Mammary epithelial cell (primary cell): Measurements from ENCODE around the gene KSR2.

Source experiments
- EZH2 ChIP-seq: IDR thresholded peaks from 2 replicates; pipeline ENCODE4 v1.6.1; 2012; ENCODE audit warnings: low read length, inconsistent platforms, borderline replicate concordance
- TF ChIP-seq, protein P1 (sequence below), 2 donors: IDR thresholded peaks in 1 of 2; conservative IDR thresholded peaks in 1 of 2; 2 replicates each; pipeline ENCODE4 v1.5.1; 2011 to 2012; ENCODE audit warnings: inconsistent platforms in 2 of 2, low read length in 2 of 2, mild to moderate bottlenecking in 2 of 2, control low read depth in 1 of 2, low read depth in 1 of 2; ENCODE audit not compliant: insufficient read depth in 1 of 2; ENCODE audit errors: extremely low read depth in 1 of 2

DNA sequence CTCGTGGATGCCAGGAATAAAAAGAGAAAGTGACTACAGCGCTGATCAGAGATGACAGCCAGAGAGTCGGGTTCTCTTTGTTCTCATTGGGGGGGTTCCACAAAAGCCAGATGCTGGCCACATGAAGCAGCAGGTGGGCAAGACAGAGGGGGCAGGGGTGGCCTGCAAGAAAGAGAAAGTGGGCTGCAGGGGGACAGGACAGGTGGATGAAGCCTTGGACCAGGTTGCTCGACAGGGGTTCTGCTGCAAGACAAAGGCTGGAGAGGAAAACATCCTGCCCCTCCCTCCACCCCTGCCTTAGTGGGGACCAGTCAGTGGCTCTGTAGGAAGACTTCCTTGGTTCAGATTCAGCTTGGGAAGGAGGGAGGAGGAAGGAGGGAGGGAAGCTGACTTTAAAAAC, 126.2 kb downstream of the KSR2 start:
- TF ChIP-seq, protein P1, sequence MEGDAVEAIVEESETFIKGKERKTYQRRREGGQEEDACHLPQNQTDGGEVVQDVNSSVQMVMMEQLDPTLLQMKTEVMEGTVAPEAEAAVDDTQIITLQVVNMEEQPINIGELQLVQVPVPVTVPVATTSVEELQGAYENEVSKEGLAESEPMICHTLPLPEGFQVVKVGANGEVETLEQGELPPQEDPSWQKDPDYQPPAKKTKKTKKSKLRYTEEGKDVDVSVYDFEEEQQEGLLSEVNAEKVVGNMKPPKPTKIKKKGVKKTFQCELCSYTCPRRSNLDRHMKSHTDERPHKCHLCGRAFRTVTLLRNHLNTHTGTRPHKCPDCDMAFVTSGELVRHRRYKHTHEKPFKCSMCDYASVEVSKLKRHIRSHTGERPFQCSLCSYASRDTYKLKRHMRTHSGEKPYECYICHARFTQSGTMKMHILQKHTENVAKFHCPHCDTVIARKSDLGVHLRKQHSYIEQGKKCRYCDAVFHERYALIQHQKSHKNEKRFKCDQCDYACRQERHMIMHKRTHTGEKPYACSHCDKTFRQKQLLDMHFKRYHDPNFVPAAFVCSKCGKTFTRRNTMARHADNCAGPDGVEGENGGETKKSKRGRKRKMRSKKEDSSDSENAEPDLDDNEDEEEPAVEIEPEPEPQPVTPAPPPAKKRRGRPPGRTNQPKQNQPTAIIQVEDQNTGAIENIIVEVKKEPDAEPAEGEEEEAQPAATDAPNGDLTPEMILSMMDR (conservative IDR thresholded peaks at IDR 0.05 in 1 of 2, IDR thresholded peaks at IDR 0.05 in 1 of 2; ENCODE audit: extremely low read depth in 1 of 2, insufficient read depth in 1 of 2, low read depth in 1 of 2, low read length in 2 of 2) = no peak
- no peak for TF ChIP-seq EZH2
